Stimulated activated CD8-positive, alpha-beta memory T cell treated with anti-CD3 and anti-CD28 coated beads, Interleukin-15, amount 100 ng/mL, for 1 hour (primary cell): ENCODE data around the gene STAT6.
A peak's percentile ranks its signal among the peaks of the same experiment; 100 is the strongest.
"Not testable (repeated sequence)": the region's sequence is repeated elsewhere in the genome, so short reads cannot be mapped to it uniquely, and the experiment has no call there.

Experiments
- DNase-seq: peaks from one replicate; pipeline ENCODE4 v3.0.0-alpha.2; 2020; ENCODE audit warnings: low read depth

Gene STAT6

DNA sequence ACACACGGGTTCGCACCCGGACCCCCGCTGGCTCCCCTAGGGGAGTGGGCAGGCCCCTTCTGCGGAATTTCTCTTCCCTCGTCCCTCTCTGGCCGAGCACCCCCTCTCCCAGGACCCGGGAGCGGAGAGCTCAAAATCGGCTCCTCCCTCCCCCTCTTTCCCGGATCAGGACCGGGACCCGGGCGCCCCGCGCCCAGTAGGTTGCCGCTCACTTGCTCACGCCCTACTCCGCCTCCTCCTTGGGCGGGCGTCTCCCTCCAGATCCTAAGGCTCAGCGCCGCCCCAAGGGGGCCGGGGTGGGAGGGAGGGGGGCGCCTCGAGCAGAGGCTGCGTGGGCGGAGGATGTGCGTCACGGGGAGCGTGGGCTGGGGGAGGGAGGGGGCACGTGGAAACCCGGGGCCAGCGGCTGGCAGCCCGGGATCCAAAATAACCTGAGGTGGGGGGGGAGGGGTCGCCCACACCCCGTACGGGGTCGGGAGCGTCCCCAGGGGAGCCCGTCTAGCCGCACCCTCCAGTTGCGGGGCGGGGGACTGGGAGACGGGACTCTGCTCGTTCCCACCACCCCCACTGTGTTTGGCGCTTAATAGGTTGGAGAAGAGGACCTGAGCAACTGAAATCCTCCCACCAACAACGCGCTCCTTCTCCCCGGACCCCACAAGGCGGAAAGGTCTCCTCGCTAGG, 24.0 kb downstream of the STAT6 start:
- DNase-seq = peak; percentile 91

DNA sequence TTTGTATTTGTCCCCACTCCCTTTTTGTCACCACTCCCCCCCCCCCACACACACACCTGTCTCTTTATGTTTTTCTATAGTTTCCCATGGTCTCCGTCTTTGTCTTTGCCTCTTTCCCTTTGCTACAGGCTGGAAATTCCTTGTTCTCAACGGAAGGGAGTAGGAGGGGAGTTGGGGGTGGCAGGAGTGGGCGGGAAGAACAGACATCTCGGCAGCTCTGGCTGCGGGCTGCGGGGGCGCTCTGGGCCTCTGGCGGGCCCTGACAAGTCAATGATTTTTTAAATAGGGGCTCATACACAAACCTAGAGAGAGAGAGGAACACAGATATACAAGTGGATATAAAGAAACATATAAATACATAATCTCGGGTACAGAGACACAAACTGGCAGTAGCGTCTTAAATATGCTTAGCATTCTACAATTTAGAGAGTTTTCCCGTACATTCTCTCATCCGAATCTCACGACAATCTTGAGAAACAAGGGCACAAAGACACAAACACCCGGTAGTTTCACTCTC, 24.6 kb downstream of the STAT6 start:
- no peak for DNase-seq

DNA sequence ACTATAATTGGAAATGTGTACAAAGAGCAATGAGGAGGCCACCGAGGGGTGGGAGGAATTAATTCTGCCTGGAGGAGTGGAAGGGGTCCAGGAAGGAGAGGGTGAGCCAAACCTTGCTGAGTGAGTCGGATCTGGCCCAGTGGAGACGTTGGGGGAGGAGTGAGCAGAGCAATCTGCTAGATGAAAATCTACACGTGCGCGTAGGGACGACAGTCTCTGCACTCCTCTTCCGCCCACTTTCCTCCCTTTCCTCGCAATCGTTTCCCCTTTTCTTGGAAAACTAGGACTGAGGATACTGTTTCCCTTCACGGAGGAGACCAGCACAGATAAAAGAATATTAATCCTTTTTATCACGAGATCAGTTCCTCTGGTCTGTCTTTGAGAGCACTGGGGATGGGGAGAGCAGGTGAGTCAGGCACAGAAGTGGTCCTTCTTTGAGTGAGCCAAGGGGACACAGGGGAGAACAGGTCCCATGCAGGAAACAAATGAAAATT, 25.1 kb downstream of the STAT6 start:
- DNase-seq = no peak

DNA sequence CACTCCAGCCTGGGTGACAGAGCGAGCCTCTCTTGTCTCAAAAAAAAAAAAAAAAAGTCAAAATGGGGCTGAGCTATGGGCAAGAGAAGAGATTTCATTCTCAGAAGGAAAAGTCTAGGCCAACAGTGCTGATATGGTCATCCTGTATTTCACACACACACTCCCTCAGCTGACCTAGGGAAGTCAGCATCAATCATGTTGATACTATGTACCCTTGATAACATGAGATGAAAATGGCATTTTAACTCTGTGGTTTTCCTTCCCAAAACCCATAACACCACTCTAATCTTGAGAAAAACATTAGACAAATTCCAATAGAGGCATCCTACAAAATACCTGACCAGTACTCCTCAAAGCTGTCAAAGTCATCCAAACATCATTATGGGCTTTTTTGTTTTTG, 30.3 kb downstream of the STAT6 start:
- no peak for DNase-seq

DNA sequence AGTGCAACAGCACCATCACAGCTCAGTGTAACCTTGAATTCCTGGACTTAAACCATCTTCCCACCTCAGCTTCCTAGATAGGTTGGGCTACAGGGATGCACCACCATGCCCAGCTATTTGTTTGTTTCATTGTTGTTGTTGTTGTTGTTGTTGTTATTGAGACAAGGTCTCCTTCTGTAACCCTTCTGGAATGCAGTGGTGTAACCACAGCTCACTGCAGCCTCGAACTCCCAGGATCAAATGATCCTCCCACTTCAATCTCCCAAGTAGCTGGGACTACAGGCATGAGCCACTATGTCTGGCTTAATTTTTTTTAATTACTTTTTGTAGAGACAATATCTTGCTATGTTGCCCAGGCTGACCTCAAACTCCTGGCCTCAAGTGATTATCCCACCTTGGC, 31.3 kb downstream of the STAT6 start:
- DNase-seq = no peak

DNA sequence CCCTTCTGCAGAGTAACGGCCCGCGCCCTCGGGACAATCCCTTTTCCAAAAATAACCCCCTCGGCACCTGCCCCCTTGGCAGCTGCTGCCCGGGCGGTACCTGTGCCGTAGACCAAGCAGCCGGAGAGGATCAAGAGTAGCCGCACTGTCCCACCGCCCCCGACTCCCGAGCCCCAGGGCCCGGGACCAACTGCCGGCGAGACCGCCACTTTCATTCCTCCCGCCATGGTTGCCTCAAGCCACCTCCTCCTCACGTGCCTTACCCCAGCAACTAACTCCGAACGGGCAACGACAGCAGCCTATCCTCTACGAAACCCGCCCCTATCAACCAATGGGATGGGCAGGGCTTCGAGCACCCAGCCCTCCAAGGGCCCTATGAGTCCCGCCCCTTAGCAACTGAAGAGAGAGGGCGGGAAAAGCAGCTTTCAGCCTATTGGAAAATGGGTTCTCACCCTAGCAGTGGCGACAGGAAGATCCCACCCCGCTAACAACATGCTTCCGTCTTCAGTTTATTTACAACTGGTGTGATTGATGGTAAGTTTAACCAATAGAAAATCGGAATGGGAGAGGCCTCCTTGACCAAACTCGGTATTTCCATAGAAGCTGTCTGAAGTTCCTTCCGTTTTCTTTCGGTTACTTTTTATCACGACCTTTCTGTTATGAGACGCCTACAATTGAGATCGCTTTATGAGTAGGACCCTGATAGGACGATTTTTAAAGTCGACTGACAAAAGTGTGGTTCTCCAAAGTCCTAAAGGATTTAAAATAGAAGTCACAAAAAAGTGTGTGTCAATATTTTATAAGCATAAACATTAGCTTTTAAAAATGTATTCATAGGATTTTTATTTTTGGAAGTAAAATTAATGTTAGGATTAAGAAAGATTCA, 32.4 kb downstream of the STAT6 start, which contains the start of gene NEMP1:
Gene NEMP1, minus strand, starts transcription at position 273 of the 886 bp plus-strand sequence. Its CDS starts 46 bp downstream, at position 227.
- DNase-seq = peak; percentile 89

DNA sequence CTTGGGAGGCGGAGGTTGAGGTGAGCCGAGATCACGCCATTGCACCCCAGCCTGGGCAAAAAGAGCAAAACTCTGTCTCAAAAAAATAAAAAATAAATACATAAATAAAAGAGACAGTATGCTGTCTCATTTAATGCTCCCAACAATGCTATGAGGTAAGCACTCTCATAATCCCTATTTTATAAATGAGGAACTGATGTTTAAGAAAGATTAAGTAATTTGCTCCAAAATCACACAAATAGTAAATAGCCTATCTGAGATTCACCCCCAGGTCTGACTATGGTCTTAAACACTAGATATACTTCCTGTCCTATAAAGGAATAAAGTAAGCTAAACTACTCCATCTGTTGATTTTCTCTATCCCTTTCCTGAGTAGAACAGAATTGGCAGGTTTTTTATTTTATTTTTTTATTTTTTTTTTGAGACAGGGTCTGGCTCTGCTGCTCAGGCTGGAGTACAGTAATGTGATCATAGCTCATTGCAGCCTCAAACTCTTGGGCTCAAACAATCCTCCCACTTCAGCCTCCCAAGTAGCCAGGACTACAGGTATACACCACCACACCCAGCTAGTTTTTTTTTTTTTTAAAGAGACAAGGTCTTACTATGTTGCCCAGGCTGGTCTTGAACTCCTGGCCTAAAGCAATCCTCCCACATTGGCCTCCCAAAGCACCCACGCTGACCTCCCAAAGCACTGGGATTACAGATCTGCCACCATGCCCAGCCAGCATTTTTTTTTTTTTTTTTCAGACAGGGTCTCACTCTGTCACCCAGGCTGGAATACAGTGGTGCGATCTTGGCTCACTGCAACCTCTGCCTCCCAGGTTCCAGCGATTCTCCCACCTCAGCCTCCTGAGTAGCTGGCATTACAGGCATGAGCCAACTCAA, 37.4 kb downstream of the STAT6 start:
- DNase-seq = not testable (repeated sequence)

DNA sequence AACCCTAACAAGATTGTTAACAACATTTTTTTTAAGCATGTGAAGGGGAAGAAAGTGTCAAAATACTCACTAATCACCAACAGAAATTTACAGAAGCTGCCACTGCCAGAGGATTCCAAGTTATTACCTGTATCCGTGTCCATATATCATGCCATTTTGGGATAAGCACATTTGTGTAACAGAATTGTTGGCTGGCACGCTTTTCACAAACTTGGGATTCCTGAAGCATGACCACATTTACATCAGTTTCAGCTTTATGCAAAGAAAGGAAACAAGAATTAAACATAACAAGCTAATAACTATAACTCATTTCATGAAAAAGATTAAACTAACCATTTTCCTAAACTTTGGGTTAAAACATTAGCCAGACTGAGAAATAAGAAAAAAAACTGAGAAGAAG, 38.5 kb downstream of the STAT6 start:
- no peak for DNase-seq

DNA sequence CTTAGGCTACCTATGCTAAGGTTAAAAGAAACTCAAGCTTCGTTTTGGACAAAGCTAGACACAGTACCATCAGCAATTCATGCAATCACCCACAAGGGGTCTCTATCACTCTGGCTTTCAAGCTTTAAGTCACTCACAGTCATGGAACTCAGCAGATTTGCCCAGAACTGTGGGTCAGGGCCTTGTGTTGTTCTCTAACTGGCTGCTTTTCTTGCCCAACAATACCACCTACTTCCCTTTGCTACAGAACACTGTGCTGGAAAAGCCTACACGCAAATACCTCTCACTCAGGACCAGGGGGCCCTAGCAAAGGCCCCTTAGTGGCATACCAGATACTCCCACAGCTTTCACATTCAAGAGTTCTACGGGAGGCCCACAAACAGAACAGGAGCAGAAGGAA, 41.6 kb downstream of the STAT6 start:
- DNase-seq = peak; percentile 29

DNA sequence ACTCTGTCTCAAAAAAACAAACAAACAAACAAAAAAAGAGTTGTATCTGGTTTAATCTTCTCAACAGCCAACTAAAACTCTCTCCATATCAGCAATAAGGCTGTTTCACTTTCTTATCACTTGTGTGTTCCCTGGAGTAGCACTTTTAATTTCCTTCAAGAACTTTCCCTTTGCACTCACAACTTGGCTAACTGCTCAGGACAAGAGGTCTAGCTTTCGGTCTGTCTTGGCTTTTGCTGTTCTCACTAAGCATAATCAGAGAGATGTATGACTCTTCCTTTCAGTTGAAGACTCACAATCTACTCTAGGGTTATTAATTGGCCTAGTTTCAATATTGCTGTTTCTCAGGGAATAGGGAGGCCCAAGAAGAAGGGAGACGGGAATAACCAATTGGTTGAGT, 44.9 kb downstream of the STAT6 start:
- DNase-seq = no peak

DNA sequence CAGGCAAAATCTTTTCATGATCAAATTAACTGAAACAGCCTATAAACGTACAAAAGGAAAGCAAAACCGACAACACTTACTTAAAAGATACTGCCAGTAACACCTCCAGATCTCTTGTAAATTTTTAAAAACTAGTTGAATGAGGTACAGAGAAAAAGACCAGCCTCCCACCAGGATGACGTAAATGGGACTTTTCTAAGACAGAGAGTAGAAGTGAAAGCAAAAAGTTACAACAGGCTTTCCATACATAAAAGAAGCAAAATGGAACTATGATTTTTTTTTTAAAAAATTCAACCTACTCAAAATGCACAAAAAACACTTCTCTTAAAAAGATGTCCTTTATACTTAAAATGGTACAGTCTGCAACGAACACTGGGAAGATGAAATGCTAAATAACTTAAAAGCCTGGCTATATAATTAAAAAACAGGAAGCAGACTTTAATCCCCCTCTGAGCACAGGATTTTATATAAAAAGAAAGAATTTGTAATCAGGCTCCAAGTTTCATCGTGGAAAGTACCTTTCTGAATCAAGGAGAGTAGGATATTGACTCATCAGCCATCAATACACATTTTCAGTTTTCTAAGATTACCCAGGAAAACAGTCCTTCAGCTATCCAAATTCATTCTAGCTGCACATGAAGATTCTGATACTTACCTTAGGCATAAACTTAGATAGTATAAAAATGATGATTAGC, 47.0 kb downstream of the STAT6 start:
- DNase-seq = no peak

DNA sequence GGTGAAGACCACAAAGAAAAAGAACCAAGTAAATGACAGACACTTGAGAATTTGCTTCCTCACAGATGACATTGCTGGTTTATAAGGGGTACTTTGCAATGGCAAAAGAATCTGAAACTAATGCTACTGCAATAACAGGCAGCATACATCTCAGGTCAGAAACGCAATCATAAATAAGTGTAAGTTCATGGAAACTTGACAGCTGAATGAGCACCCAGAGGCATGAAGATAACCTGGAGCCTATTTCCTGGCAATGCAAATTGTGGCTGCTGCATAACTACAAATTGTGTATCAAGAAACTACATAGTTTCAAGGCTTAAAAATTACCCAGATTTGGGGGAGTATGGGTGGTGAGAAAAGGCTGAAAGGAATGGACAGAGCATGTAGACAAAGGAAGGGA, 52.7 kb downstream of the STAT6 start:
- no peak for DNase-seq

DNA sequence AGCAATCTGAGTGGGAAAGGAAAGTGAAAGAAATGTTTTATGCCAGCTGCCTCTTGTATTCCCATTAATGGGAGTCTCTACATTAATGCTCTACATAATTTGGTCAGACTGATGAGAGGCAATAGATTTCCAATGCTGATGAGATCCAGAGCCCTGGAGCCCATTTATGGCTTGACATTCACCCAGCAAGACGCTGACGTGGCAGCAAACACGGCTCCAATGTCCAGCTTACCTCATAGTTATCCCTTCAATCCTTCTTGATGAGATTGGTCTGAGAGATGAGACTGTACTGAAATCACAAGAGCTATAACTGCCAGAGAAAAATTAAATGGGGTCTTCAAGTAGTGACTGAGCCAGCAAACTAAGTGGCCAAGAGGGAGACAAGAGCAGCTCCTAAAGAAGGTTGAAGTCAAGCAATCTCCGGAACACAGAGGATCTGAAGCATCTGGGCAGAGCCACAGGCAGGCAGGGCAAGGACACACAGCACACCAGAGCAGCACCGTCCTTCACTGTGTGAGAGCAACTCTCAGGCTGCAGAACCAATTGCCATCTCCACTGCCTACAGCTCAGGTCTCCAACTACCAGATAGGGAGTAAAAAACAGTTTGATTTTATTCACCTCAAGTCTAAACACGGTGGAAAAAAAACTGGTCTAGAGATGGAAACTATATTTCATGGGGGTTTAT, 54.0 kb downstream of the STAT6 start:
- no peak for DNase-seq

DNA sequence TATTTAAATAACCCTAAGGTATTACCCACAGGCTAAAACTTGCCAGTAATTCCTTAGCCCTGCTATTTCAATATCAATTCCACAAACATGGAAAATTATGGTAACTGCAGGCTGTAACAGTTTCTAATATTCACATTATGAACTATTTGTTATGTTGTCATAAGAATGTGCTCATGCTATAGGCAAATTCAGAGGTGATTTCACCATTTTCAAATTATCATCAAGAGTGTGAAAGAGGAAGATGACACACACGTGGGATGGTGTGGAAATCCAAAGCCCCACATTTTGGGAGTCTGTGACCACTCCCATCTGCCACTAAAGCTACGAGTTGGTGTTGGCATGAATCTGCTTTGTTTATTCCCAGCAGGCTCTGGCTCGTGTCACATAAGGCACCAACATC, 55.3 kb downstream of the STAT6 start:
- no peak for DNase-seq

DNA sequence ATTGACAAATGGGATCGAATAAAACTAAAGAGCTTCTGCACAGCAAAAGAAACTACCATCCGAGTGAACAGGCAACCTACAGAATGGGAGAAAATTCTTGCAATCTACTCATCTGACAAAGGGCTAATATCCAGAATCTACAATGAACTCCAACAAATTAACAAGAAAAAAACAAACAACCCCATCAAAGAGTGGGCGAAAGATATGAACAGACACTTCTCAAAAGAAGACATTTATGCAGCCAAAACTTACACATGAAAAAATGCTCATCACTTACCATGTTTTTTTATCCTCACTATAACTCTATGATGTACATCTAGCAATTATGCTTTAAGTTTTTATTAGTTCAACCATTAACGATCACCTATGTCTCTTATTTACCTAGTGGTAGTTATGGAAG, 57.3 kb downstream of the STAT6 start:
- not testable (repeated sequence) for DNase-seq

DNA sequence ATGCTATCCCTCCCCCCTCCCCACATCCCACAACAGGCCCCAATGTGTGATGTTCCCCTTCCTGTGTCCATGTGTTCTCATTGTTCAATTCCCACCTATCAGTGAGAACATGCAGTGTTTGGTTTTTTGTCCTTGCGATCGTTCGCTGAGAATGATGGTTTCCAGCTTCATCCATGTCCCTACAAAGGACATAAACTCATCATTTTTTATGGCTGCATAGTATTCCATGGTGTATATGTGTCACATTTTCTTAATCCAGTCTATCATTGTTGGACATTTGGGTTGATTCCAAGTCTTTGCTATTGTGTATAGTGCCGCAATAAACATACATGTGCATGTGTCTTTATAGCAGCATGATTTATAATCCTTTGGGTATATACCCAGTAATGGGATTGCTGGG, 58.0 kb downstream of the STAT6 start:
- DNase-seq = not testable (repeated sequence)

DNA sequence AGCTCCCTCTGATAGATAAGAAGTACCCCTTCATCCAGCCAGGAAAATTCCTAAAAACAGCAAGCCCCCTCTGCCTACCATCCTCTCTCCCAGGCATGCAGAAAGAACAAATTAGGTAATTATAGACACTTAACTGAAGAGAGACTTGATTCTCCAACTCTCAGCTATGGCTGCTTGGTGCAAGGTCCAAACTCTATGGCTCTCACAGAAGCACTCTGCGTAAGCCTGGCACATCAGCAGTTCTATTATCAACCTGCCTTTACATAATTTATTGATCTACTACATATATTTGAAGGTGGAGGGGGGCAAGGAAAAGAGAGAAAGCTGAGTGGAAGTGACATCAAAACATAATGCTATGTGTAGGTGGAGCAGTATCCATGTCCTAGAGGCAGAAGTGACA, 60.2 kb downstream of the STAT6 start:
- DNase-seq = no peak

DNA sequence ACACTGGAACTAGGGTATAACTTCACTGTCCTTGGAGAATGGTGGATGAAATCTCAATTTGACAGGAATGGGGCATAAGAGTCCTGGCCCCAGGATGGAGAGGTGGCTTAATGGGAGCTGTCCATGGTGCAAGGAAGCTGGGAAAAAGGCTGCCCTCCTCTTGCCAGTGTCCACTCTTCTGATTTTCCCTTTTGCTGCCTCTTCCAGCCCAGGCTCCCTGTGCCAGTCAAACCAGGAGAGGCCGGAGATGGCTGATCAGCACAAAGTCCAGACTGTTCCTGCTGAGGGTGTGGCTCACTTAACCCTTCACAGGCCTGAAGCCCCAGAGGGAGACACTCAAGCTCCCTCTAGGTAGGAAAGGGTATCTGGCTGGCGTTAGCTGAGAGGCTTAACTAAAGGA, 61.3 kb downstream of the STAT6 start, which contains the start of gene MYO1A:
Gene MYO1A, minus strand, starts transcription at position 240 of the 400 bp plus-strand sequence. CDS start 1,806 bp downstream, outside the sequence.
- no peak for DNase-seq

DNA sequence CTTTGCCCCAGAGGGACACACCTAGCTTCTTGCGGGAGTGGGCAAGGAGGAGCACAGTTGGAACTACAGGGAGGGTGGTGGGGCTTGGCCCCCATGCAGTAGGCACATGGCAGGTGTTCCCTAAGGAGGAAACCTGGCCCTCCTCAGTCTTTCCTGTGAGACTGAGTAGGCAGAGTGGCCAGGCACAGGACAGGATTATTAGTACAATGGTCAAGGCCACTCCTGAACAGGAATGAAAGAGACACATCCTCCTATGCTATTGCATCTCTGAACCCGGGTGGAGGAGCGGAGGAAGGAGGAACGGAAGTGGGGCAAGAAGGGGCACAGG, 62.1 kb downstream of the STAT6 start:
- DNase-seq = no peak

DNA sequence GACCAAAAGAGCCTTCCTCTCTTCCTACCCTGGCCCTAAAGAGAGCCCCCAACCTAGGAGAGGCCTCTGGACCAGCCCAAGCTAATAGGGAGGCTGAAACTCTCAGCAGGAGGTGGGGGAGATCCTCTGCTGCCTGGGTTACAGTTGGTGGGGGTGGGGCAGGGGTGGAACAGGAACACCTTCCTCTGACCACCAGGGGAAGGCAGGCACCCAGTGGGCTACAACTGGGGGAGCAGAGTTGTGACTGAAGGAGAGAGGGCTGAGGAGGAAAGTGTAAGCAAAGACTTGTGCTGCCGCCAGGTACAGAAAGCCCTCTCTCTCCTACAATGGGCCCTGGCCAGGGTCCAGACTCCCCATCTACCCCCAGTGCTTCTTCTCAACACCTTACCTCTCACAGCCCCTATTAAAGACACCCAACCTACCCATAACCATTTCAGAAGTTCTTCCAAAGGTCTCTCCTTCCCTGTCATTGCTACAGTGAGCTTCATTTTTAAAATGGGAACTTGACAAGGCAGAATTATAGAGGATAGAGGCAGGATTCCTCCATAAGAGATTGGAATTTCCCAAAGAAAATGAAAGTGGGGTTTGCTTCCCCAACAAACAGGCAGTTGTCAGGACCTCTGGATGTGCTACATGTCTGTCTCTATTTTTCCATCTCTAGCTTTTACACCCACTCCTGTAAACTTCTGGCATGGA, 62.6 kb downstream of the STAT6 start:
- no peak for DNase-seq
